ENCODE results near the gene DMRTB1.

DMRTB1 gene

DNA sequence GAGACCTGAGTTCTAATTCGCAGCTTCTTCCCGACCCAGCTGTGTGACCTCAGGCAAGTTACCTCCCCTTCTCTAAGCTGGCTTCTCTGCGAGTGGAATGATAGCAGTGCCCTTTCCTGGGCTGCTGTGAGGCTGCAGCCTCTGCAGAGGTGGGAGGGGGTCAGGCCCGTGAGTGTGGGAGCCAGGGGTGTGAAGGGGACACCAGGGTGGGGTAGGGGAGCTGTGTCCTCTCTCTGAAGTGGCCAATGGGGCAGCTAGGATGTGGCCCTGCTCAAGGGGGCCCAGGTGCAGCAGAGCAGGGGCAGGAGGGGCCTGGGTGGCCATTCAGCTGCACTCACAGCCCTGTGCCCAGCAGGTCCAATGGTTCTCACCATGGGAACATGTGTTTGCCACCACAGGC lies 24.5 kb downstream of the DMRTB1 start:
- Histone ChIP-seq H3K27ac (ENCODE audit: low read length) (no peak overlapping the region), H3K4me2 (ENCODE audit: insufficient read depth, low read length) (no peak overlapping the region), H3K36me3 (ENCODE audit: insufficient read depth, low read length) (no peaks in the 10 kb centered on the region), H3K4me1 (ENCODE audit: insufficient read depth, low read length) (no peaks in the 10 kb centered on the region), H3K9ac (ENCODE audit: low read depth, low read length) (no peak overlapping the region), H2AFZ (ENCODE audit: low read depth, low read length) (no peak overlapping the region), H3K4me3 (ENCODE audit: low read depth in 1 of 2, low read length in 2 of 2) (no peak overlapping the region), H4K20me1 (ENCODE audit: insufficient read depth, low read length) (no peaks in the 10 kb centered on the region; the same call in 1 of the 2 replicates), H3K27me3 (ENCODE audit: insufficient read depth, low read length, poor library complexity) (peaks cover 7% of the 10 kb centered on the region), H3K79me2 (ENCODE audit: insufficient read depth, low read length) (no peaks in the 10 kb centered on the region), H3K9me3 (ENCODE audit: insufficient read depth, low read length, severe bottlenecking) (no peaks in the 10 kb centered on the region)
- ATAC-seq (ENCODE audit: insufficient read depth, low read depth) (no peak), DNase-seq (no peak)
- TF ChIP-seq CTCF (IDR thresholded peaks at IDR 0.05; ENCODE audit: borderline replicate concordance, extremely low read depth, low read length, poor library complexity, severe bottlenecking) (no peak), EZH2 (IDR thresholded peaks at IDR 0.05; ENCODE audit: borderline replicate concordance, low read depth, low read length, severe bottlenecking) (no peak)

GRCh38 chr1:53484705-53485477 lies 25.7 kb downstream of the DMRTB1 start:
- Histone ChIP-seq H3K79me2 (ENCODE audit: insufficient read depth, low read length) (no peaks in the 10 kb centered on the region), H3K9me3 (ENCODE audit: insufficient read depth, low read length, severe bottlenecking) (no peaks in the 10 kb centered on the region), H3K27me3 (ENCODE audit: insufficient read depth, low read length, poor library complexity) (peaks cover 7% of the 10 kb centered on the region), H3K4me3 (ENCODE audit: low read depth in 1 of 2, low read length in 2 of 2) (no peak overlapping the region), H3K36me3 (ENCODE audit: insufficient read depth, low read length) (no peaks in the 10 kb centered on the region), H3K4me2 (ENCODE audit: insufficient read depth, low read length) (no peak overlapping the region), H3K4me1 (ENCODE audit: insufficient read depth, low read length) (no peaks in the 10 kb centered on the region), H3K9ac (ENCODE audit: low read depth, low read length) (no peak overlapping the region), H2AFZ (ENCODE audit: low read depth, low read length) (no peak overlapping the region), H4K20me1 (ENCODE audit: insufficient read depth, low read length) (no peaks in the 10 kb centered on the region), H3K27ac (ENCODE audit: low read length) (no peak overlapping the region)
- no peak for ATAC-seq (ENCODE audit: insufficient read depth, low read depth)
- DNase-seq = no peak
- no peak for TF ChIP-seq CTCF (IDR thresholded peaks at IDR 0.05; ENCODE audit: borderline replicate concordance, extremely low read depth, low read length, poor library complexity, severe bottlenecking)
- no peak for TF ChIP-seq EZH2 (IDR thresholded peaks at IDR 0.05; ENCODE audit: borderline replicate concordance, low read depth, low read length, severe bottlenecking)

DNA sequence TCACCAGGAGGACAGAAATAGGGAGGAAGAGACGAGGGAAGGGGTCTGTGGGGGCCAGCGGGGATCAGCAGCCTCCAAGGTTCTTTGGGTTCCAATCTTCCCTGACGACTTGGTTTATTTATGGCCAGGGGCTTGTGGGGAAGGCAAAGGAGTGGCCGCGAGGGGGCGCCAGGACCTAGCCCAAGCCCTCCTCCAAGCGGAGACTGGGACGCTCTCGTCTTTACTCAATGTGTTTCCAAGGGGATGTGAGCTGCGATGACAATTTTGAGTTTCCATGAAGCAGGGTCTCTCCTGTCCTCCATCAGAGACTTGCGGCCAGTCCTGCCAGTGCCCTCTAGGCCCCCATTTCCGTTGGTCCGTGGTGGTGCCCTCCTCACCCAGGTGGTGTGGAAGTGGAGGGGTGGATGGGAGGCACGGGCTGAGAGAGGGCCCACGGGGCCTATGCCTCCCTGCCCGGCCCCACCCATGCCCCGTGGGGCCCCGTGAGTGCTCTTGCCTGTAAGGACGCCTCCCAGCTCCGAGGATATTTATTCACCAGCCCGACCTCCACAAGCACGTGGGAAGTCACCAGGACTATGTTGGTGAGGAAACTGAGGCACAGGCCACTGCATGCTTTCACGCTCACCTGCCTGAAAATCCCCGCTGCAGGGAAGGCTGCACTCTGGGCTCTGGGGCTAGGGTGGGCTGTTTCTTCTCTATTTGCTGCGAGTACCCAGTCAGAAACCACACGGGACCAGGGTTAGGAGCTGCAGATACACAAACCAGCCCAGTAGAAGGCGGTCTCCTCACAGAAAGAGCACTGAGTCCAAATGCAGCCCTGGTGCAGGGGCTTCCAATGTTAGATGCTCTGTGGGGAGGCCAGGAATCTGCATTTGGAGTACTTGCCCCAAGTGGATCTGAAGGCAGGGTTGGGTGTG lies 26.5 kb downstream of the DMRTB1 start:
- Histone ChIP-seq H2AFZ (ENCODE audit: low read depth, low read length) (no peak overlapping the region), H3K36me3 (ENCODE audit: insufficient read depth, low read length) (no peaks in the 10 kb centered on the region), H3K4me2 (ENCODE audit: insufficient read depth, low read length) (no peak overlapping the region), H3K4me1 (ENCODE audit: insufficient read depth, low read length) (no peaks in the 10 kb centered on the region), H3K27ac (ENCODE audit: low read length) (no peak overlapping the region), H3K9me3 (ENCODE audit: insufficient read depth, low read length, severe bottlenecking) (no peaks in the 10 kb centered on the region), H3K79me2 (ENCODE audit: insufficient read depth, low read length) (no peaks in the 10 kb centered on the region), H3K4me3 (ENCODE audit: low read depth in 1 of 2, low read length in 2 of 2) (no peak overlapping the region), H3K9ac (ENCODE audit: low read depth, low read length) (no peak overlapping the region), H4K20me1 (ENCODE audit: insufficient read depth, low read length) (no peaks in the 10 kb centered on the region), H3K27me3 (ENCODE audit: insufficient read depth, low read length, poor library complexity) (peaks cover 7% of the 10 kb centered on the region)
- DNase-seq (peak; percentile 70), ATAC-seq (ENCODE audit: insufficient read depth, low read depth) (peak; percentile 94)
- TF ChIP-seq CTCF (IDR thresholded peaks at IDR 0.05; ENCODE audit: borderline replicate concordance, extremely low read depth, low read length, poor library complexity, severe bottlenecking) (peak; percentile 91), EZH2 (IDR thresholded peaks at IDR 0.05; ENCODE audit: borderline replicate concordance, low read depth, low read length, severe bottlenecking) (no peak)

Measured in DND-41 (cell line).